ENCODE measurements around the gene SBF2.

DNA sequence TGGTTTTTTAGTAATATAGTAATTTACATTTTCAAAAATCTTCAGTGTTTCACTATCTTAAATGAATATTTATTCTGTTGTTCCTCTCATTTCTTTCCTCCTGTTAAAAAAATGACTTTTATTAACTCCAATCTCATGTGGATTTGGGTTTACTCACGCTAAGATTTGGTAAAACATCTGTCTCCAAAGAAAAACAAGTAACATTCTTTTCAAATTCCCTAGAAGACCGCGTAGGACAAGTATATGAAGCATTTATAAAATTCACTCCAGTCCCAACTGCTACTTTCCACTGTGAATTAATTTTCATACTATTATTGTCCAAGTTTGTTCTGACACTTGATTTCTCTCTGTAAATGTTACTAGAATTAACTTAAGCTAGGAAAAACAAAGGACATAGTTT is 26.2 kb downstream of the SBF2 start:
- no peak for TF ChIP-seq EP300 (IDR thresholded peaks at IDR 0.05)
- TF ChIP-seq, protein P1, sequence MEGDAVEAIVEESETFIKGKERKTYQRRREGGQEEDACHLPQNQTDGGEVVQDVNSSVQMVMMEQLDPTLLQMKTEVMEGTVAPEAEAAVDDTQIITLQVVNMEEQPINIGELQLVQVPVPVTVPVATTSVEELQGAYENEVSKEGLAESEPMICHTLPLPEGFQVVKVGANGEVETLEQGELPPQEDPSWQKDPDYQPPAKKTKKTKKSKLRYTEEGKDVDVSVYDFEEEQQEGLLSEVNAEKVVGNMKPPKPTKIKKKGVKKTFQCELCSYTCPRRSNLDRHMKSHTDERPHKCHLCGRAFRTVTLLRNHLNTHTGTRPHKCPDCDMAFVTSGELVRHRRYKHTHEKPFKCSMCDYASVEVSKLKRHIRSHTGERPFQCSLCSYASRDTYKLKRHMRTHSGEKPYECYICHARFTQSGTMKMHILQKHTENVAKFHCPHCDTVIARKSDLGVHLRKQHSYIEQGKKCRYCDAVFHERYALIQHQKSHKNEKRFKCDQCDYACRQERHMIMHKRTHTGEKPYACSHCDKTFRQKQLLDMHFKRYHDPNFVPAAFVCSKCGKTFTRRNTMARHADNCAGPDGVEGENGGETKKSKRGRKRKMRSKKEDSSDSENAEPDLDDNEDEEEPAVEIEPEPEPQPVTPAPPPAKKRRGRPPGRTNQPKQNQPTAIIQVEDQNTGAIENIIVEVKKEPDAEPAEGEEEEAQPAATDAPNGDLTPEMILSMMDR (IDR thresholded peaks at IDR 0.05), result no peak
- no peak for TF ChIP-seq POLR2A (IDR thresholded peaks at IDR 0.05)

All from gastroesophageal sphincter (tissue), 3 donors.